ENCODE measurements around the gene ZMYM2. TPM values are rescaled to one million over a fixed set of nuclear protein-coding genes. Genes with fewer than 3 reads are reported as not detected.
"Not testable (repeated sequence)": the region's sequence is repeated elsewhere in the genome, so short reads cannot be mapped to it uniquely, and the experiment has no call there.

Gene ZMYM2
- total RNA-seq, 4 donors from 2014 or later, result 50.3 to 149 (median 77.1) TPM

DNA sequence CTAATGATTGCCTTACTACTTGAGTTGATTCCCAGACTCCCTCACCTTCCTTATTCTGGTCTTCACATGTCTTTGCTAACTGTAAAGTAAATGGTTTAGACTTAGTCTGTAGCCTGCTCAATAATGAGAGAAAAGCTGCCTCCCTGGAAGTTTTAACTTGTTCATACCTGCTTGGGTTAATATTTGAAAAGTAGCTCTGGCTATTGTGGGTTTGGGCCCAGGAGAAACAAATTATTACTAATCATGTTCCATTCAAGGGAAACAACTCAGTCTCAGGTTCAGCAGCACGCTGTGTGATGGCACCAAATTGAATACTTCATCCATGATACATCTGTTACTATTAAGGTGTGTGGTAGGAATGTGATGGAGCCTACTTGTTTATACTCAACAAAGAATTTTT, 75.0 kb downstream of the ZMYM2 start:
- H3K27ac ChIP-seq, result no peak overlapping the region
- no peaks in the 10 kb centered on the region for H3K4me1 ChIP-seq
- H3K9me3 ChIP-seq, result no peaks in the 10 kb centered on the region
- H3K27me3 ChIP-seq, result no peaks in the 10 kb centered on the region
- TF ChIP-seq, protein P1, sequence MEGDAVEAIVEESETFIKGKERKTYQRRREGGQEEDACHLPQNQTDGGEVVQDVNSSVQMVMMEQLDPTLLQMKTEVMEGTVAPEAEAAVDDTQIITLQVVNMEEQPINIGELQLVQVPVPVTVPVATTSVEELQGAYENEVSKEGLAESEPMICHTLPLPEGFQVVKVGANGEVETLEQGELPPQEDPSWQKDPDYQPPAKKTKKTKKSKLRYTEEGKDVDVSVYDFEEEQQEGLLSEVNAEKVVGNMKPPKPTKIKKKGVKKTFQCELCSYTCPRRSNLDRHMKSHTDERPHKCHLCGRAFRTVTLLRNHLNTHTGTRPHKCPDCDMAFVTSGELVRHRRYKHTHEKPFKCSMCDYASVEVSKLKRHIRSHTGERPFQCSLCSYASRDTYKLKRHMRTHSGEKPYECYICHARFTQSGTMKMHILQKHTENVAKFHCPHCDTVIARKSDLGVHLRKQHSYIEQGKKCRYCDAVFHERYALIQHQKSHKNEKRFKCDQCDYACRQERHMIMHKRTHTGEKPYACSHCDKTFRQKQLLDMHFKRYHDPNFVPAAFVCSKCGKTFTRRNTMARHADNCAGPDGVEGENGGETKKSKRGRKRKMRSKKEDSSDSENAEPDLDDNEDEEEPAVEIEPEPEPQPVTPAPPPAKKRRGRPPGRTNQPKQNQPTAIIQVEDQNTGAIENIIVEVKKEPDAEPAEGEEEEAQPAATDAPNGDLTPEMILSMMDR (IDR thresholded peaks at IDR 0.05), result no peak
- no peak for TF ChIP-seq POLR2A (IDR thresholded peaks at IDR 0.05)
- peaks cover 0 to 65% (median 0%) of the 10 kb centered on the region in 3 donors for H3K36me3 ChIP-seq
- DNase-seq, result no peak
- no peak overlapping the region for H3K4me3 ChIP-seq

DNA sequence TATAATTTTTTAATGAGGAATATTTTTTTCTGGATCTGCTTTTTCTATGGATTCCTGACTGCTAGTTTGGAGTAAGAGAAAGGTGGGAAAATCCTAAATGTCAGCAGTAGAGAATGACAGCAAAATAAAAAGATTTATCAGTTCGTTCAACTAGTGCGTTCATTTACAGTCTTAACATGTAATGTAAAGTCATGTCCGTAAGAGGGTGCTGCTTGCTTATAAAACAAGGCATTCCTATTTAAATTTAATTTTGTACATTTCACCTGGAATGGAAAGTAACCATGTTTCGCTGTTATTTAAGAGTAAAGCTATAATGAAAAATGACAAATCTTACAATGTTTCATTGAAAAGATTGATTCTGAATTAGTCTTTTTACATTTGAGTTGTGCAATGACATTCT, 76.6 kb downstream of the ZMYM2 start:
- Histone ChIP-seq H3K27me3 (no peaks in the 10 kb centered on the region), H3K36me3 (peaks cover 0 to 63% (median 0%) of the 10 kb centered on the region in 3 donors), H3K4me3 (no peak overlapping the region), H3K9me3 (no peaks in the 10 kb centered on the region), H3K4me1 (no peaks in the 10 kb centered on the region), H3K27ac (no peak overlapping the region)
- TF ChIP-seq, protein P1 (IDR thresholded peaks at IDR 0.05), result peak in 1 of 6 experiments; percentile 18
- TF ChIP-seq POLR2A (IDR thresholded peaks at IDR 0.05), result no peak
- DNase-seq, result no peak

DNA sequence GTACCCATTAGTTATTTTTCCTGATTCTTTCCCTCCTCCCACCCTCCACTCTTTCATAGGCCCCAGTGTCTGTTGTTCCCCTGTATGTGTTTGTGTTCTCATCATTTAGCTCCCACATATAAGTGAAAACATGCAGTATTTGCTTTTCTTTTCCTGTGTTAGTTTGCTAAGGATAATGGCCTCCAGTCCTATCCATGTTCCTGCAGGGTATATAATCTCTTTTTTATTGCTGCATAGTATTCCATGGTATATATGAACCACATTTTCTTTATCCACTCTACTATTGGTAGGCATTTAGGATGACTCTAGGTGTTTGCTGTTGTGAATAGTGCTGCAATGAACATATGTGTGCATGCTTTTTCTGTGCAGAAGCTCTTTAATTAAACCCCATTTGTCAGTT, 79.4 kb downstream of the ZMYM2 start:
- no peak overlapping the region for H3K4me3 ChIP-seq
- H3K27ac ChIP-seq, result no peak overlapping the region
- TF ChIP-seq POLR2A (IDR thresholded peaks at IDR 0.05), result no peak
- TF ChIP-seq, protein P1 (IDR thresholded peaks at IDR 0.05), result no peak
- peaks cover 0 to 45% (median 0%) of the 10 kb centered on the region in 3 donors for H3K36me3 ChIP-seq
- H3K27me3 ChIP-seq, result no peaks in the 10 kb centered on the region
- H3K9me3 ChIP-seq, result no peaks in the 10 kb centered on the region
- H3K4me1 ChIP-seq, result no peaks in the 10 kb centered on the region
- DNase-seq, result no peak

DNA sequence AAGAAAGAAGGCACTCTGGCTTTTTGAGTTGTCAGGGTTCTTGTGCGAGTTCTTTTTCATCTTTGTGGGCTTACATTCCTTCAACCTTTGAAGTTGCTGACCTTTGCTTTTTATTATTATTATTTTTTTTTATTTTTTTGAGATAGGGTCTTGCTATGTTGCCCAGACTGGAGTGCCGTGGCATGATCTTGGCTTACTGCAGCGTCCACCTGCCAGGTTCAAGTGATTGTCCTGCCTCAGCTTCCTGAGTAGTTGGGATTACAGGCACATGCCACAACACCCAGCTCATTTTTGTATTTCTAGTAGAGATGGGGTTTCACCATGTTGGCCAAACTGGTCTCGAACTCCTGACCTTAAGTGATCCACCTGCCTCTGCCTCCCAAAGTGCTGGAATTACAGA, 84.1 kb downstream of the ZMYM2 start:
- H3K4me1 ChIP-seq, H3K4me3 ChIP-seq, DNase-seq, H3K27me3 ChIP-seq, H3K9me3 ChIP-seq, H3K27ac ChIP-seq: not testable (repeated sequence)
- H3K36me3 ChIP-seq, result peaks cover 0 to 39% (median 0%) of the 10 kb centered on the region in 3 donors

DNA sequence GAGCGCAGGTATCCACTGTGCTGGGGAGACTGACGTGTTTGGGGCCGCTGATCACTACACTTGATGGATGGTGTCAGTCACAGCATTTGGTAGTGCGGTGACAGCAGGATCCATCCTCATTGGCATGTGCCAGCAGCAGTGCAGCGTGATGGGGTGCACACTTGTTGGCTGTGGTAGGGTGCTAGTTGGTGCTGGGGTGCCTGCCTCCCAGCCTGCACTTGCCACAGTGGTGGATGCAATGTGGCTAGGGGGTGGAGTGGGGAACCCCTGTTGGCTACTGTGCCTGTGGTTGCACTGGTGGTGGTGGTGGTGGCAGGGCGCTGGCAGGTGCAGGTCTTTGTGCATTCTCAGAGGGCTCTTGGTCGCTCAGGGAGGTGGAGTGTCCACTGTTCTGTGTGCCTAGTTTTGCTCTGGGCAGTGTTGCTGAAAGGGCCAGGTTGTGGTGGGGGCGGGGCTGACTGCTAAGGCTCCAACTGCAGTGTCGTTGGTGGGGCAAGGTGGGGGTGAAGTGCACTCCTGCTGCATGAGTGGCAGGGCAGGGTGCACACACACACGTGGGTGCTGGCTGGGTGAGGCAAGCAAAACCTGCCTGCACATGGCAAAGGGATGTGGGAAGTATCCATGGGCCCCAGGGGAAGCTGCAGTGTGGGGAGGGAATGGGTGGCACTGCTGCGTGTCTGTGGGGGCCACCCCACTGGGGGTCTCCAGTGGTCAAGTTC, 84.8 kb downstream of the ZMYM2 start:
- no peak overlapping the region for H3K27ac ChIP-seq
- no peak for DNase-seq
- peaks cover 0 to 32% (median 0%) of the 10 kb centered on the region in 3 donors for H3K36me3 ChIP-seq
- no peak overlapping the region for H3K4me3 ChIP-seq
- H3K4me1 ChIP-seq, result no peaks in the 10 kb centered on the region
- no peaks in the 10 kb centered on the region for H3K27me3 ChIP-seq
- H3K9me3 ChIP-seq, result no peaks in the 10 kb centered on the region
- TF ChIP-seq, protein P1 (IDR thresholded peaks at IDR 0.05), result no peak
- TF ChIP-seq POLR2A (IDR thresholded peaks at IDR 0.05), result no peak

DNA sequence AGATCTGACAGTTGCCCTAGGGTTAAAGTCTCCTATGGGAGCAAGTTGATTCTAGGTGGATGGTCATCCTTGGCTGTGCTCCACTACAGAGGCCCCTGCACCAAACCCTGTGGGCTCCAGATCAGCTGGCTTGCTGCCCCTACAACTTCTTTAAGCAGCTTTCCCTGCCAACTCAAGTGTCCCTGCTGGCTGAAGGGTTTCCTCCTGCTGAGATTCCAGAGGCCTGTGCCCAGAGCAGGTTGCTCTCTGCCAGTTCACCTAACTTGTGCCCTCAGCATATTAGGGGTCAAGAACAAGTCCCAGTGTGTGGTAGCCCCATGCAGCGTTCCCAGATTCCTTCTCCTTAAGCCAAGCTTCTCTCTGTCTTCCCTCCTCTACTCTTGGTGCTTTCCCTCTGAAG, 85.6 kb downstream of the ZMYM2 start:
- Histone ChIP-seq H3K27ac (no peak overlapping the region), H3K9me3 (no peaks in the 10 kb centered on the region), H3K27me3 (no peaks in the 10 kb centered on the region), H3K4me1 (no peaks in the 10 kb centered on the region), H3K4me3 (no peak overlapping the region), H3K36me3 (peaks cover 0 to 25% (median 0%) of the 10 kb centered on the region in 3 donors)
- TF ChIP-seq, protein P1 (IDR thresholded peaks at IDR 0.05), result no peak
- TF ChIP-seq POLR2A (IDR thresholded peaks at IDR 0.05), result no peak
- no peak for DNase-seq
